Ureter (tissue), 1 donor: ENCODE data around the gene ATP10B. TPM values are rescaled to one million over a fixed set of nuclear protein-coding genes. Genes with fewer than 3 reads are reported as not detected.
"Not testable (repeated sequence)": the region's sequence is repeated elsewhere in the genome, so short reads cannot be mapped to it uniquely, and the experiment has no call there.

Experiments used
- DNase-seq: peaks from one replicate; pipeline ENCODE4 v3.0.0-alpha.2; 2020; ENCODE audit warnings: low spot score
- total RNA-seq: library from RNA; stranded (reverse); gene quantifications from one replicate; pipeline ENCODE4 v1.2.4, GENCODE V29; 2023
- donor health status: DM: yes; HTN: yes; CAD: no.

The ATP10B gene
- total RNA-seq, 1 donor from 2014 or later = 25.1 TPM

- DNase-seq = no peak
Observed at GRCh38 chr5:160831801-160832200, 20.2 kb downstream of the ATP10B start.

DNA sequence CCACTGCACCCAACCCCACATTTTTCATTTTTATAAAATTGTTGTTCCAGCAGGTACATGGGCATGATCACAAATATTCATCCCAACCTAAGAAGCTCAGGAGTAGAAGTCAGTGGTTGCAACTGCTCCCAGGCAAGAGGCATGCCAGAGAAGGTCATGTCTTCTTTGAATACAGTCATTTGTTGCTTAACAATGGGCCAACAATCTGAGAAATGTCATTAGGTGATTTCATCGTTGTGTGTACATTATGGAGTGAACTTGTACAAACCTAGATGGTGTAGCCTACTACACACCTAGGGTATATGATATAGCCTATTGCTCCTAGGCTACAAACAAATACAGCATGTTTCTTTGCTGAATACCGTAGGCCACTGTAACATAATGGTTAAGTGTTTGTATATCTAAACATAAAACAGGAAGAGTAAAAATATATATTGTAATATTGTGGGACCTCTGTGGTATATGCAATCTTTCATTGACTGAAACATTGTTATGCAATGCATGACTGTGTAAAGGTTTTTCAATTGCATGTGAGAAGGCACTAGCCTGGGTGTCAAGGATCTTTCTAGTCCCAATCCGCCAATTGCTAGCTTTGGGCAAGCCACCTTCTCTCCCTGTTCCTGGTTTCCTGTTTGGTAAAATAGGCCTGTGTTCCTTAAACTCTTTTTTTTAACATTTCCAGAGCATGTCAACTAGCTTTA is 27.6 kb downstream of the ATP10B start:
- no peak for DNase-seq

DNA sequence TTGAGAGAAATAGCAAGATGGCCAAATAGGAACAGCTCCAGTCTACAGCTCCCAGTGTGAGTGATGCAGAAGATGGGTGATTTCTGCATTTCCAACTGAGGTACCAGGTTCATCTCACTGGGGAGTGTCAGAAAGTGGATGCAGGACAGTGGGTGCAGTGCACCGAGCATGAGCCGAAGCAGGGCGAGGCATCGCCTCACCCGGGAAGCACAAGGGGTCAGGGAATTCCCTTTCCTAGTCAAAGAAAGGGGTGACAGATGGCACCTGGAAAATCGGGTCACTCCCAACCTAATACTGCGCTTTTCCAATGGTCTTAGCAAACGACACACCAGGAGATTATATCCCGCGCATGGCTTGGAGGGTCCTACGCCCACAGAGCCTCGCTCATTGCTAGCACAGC is 39.0 kb downstream of the ATP10B start:
- not testable (repeated sequence) for DNase-seq

- DNase-seq = no peak
Observed at GRCh38 chr5:160805376-160805775, 46.6 kb downstream of the ATP10B start.

- DNase-seq = no peak
Observed at GRCh38 chr5:160802592-160802991, 49.4 kb downstream of the ATP10B start.

- no peak for DNase-seq
Observed at GRCh38 chr5:160800375-160801275, 51.4 kb downstream of the ATP10B start.

DNA sequence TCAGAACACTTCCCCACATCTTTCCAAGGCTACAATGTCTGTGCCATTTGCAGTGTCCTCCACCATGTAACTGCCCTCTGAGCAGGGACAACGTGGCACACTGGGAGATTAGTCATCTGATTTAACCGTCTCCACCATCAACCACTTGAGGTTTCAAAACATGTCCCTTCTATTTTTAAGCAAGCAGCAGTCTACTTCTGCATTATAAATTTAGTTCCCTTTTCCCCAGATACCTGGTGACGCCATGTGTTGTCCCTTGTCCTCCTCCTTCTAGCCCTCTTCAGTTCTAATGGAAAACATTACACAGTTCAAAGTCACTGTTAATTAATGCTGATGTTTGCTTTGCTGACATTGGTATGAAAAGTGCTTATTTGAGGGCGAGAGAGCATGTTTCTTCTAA is 52.8 kb downstream of the ATP10B start:
- DNase-seq = no peak

- no peak for DNase-seq
Observed at GRCh38 chr5:160797020-160797419, 55.0 kb downstream of the ATP10B start.

DNA sequence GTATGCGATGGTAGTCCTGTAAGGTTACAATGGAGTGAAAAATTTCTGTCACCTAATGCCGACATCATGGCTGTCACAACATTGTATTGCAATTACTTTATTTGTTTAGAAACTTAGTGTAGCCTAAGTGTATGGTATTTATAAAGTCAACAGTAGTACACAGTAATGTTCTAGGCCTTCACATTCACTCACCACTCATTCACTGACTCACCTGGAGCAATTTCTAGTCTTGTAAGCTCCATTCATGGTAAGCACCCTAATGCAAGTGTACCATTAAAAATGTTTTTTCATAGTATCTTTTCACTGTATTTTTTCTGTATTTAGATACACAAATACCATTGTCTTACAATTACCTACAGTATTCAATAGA is 58.5 kb downstream of the ATP10B start:
- no peak for DNase-seq

GRCh38 chr5:160792732-160793529 is 59.1 kb downstream of the ATP10B start:
- no peak for DNase-seq

DNA sequence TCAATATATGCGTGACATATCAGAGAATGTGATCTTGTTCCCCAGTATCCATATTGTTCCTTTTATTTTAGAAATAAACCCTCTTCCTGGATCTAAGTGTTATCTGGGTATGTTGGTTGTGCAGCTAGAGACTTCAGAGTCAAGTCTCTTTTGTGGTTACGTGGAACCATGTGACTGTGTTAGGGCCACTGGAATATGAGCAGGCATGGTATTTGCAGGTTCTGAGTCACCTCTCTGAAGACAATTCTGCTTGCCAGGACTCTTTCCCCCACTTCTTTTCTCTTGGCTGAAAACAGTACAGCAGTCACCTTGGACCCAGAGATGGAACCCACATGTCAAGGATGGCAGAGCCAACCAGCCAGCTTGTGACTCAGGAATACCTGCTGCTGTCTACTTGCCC is 59.7 kb downstream of the ATP10B start:
- DNase-seq = no peak

- no peak for DNase-seq
Observed at GRCh38 chr5:160789219-160789859, 62.7 kb downstream of the ATP10B start.

GRCh38 chr5:160788102-160788660 is 63.8 kb downstream of the ATP10B start:
- DNase-seq = no peak

GRCh38 chr5:160787240-160787639 is 64.8 kb downstream of the ATP10B start:
- no peak for DNase-seq

- no peak for DNase-seq
Observed at GRCh38 chr5:160774666-160775315, 77.2 kb downstream of the ATP10B start.

GRCh38 chr5:160773646-160774410 is 78.2 kb downstream of the ATP10B start:
- no peak for DNase-seq

DNA sequence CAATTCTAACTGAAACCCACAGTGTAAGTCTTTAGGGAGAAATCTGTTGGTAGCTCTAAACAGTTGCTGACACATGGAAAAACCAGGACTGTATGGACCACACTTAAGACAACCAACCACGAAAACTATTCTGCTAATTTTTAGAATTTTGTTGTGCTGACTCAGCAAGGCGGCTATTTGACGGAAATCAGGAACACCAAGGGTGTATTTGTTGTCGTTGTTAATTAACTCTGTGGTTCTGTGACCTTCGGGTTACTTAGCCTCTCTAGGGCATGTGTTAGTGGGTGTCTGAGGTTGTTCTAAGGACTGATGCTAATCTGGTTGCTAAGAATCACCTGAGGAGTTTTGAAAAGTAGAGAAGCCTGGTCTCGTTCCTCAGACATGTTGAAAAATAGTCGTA is 79.2 kb downstream of the ATP10B start:
- no peak for DNase-seq

GRCh38 chr5:160770718-160771117 is 81.3 kb downstream of the ATP10B start:
- no peak for DNase-seq

DNA sequence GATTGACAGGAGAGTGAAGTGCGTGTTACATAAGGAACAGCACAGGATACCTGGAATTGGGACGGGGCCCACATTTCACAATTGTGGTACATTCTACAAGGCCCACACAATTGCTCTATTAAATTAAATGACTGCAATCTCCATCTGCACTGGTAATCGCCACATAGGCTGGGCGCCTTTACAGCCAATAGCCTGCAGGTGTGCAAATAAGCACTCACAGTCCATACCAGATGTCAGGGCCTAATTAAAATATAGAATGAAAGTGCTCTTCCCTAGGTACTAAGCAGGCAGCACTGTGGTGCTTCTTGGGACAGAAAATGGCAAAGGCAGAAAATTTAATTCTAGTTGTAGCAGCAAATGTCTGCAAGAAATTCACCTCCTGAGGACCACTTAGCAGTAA is 82.7 kb downstream of the ATP10B start:
- no peak for DNase-seq

DNA sequence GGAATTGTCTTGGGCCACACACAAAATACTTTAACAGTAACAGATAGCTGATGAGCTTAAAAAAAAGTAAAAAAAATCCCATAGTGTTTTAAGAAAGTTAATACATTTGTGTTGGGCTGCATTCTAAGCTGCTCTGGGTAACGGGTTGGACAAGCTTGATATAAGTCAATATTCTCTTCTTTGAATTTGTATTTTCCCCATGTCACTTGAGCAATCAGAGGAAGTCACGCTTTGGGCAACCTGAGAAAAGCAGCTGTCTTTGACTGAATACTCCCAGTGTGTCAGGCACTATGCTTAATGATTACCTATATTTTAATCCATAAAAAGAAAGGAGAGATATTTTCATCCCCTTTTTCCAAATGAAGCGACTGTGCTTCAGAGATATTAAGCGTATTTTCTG is 84.9 kb downstream of the ATP10B start:
- DNase-seq = no peak
